ENCODE data around the gene CTCF. TPM values are rescaled to one million over a fixed set of nuclear protein-coding genes. Genes with fewer than 3 reads are reported as not detected.
A peak's percentile ranks its signal among the peaks of the same experiment; 100 is the strongest.

CTCF gene
- total RNA-seq, 1 donor from 2014 or later, result 43.2 TPM

- H3K4me1 ChIP-seq, result peaks cover 65% of the 10 kb centered on the region
- no peaks in the 10 kb centered on the region for H3K27me3 ChIP-seq
- H3K36me3 ChIP-seq, result peaks cover 2 to 61% of the 10 kb centered on the region in 2 donors
- peak in 1 of 2 donors; percentile 87 for DNase-seq (ENCODE audit: extremely low spot score in 2 of 2)
- H3K9me3 ChIP-seq, result no peaks in the 10 kb centered on the region
- intact Hi-C loops (cut with DNase I), result no loop called here
- TF ChIP-seq CTCF (IDR thresholded peaks at IDR 0.05), result no peak
- H3K4me3 ChIP-seq, result no peak overlapping the region
- no peak overlapping the region for H3K27ac ChIP-seq
Measured at GRCh38 chr16:67542464-67542863, 19.9 kb upstream of the CTCF start.

- intact Hi-C loops (cut with DNase I), result no loop called here
- peaks cover 69% of the 10 kb centered on the region for H3K4me1 ChIP-seq
- DNase-seq (ENCODE audit: extremely low spot score in 2 of 2), result no peak
- H3K36me3 ChIP-seq, result peaks cover 2 to 61% of the 10 kb centered on the region in 2 donors
- H3K27ac ChIP-seq, result no peak overlapping the region
- no peaks in the 10 kb centered on the region for H3K9me3 ChIP-seq
- no peaks in the 10 kb centered on the region for H3K27me3 ChIP-seq
- no peak for TF ChIP-seq POLR2A (IDR thresholded peaks at IDR 0.05)
- TF ChIP-seq CTCF (IDR thresholded peaks at IDR 0.05), result no peak
- TF ChIP-seq POLR2AphosphoS5 (IDR thresholded peaks at IDR 0.05; ENCODE audit: insufficient read depth in 1 of 2, low read depth in 1 of 2), result no peak
- H3K4me3 ChIP-seq, result no peak overlapping the region
Measured at GRCh38 chr16:67543036-67543435, 19.3 kb upstream of the CTCF start.

GRCh38 chr16:67543582-67543981 is 18.7 kb upstream of the CTCF start:
- Histone ChIP-seq H3K9me3 (no peaks in the 10 kb centered on the region), H3K27ac (no peak overlapping the region), H3K4me1 (peaks cover 69% of the 10 kb centered on the region), H3K36me3 (peaks cover 2 to 61% of the 10 kb centered on the region in 2 donors), H3K4me3 (no peak overlapping the region), H3K27me3 (no peaks in the 10 kb centered on the region)
- no peak for TF ChIP-seq CTCF (IDR thresholded peaks at IDR 0.05)
- intact Hi-C loops (cut with DNase I), result no loop called here
- DNase-seq (ENCODE audit: extremely low spot score in 2 of 2), result no peak

- Histone ChIP-seq H3K36me3 (peaks cover 2 to 61% of the 10 kb centered on the region in 2 donors), H3K27ac (no peak overlapping the region), H3K4me3 (no peak overlapping the region), H3K4me1 (peaks cover 61% of the 10 kb centered on the region), H3K27me3 (no peaks in the 10 kb centered on the region), H3K9me3 (no peaks in the 10 kb centered on the region)
- TF ChIP-seq POLR2AphosphoS5 (IDR thresholded peaks at IDR 0.05; ENCODE audit: insufficient read depth in 1 of 2, low read depth in 1 of 2) (no peak), CTCF (IDR thresholded peaks at IDR 0.05) (no peak), POLR2A (IDR thresholded peaks at IDR 0.05) (no peak)
- no peak for DNase-seq (ENCODE audit: extremely low spot score in 2 of 2)
- intact Hi-C loops (cut with DNase I), result no loop called here
Measured at GRCh38 chr16:67544329-67544841, 17.9 kb upstream of the CTCF start.

GRCh38 chr16:67544844-67545664 is 17.3 kb upstream of the CTCF start:
- no peak for DNase-seq (ENCODE audit: extremely low spot score in 2 of 2)
- H3K27ac ChIP-seq, result no peak overlapping the region
- TF ChIP-seq POLR2AphosphoS5 (IDR thresholded peaks at IDR 0.05; ENCODE audit: insufficient read depth in 1 of 2, low read depth in 1 of 2) (no peak), CTCF (IDR thresholded peaks at IDR 0.05) (no peak)
- no peaks in the 10 kb centered on the region for H3K27me3 ChIP-seq
- peaks cover 54% of the 10 kb centered on the region for H3K4me1 ChIP-seq
- no peaks in the 10 kb centered on the region for H3K9me3 ChIP-seq
- H3K4me3 ChIP-seq, result no peak overlapping the region
- H3K36me3 ChIP-seq, result peaks cover 2 to 60% of the 10 kb centered on the region in 2 donors
- intact Hi-C loops (cut with DNase I), result no loop called here
